A549 treated with RU486 at 1 μM for 4 hours (cell line): ENCODE measurements around the gene HRCT1. TPM values are rescaled to one million over a fixed set of nuclear protein-coding genes. Genes with fewer than 3 reads are reported as not detected.

Experiments
- total RNA-seq: library from RNA; stranded (reverse); fragments of 200-300 nt; extraction: Qiagen RNA extraction; gene quantifications from 5 replicates; pipeline ENCODE4 v1.2.3, GENCODE V29; 2022; ENCODE audit warnings: low read depth

The HRCT1 gene
- total RNA-seq, result 0.28 to 0.48 TPM (median 0.30 TPM) in 3 of 5 replicates, not detected in the others

DNA sequence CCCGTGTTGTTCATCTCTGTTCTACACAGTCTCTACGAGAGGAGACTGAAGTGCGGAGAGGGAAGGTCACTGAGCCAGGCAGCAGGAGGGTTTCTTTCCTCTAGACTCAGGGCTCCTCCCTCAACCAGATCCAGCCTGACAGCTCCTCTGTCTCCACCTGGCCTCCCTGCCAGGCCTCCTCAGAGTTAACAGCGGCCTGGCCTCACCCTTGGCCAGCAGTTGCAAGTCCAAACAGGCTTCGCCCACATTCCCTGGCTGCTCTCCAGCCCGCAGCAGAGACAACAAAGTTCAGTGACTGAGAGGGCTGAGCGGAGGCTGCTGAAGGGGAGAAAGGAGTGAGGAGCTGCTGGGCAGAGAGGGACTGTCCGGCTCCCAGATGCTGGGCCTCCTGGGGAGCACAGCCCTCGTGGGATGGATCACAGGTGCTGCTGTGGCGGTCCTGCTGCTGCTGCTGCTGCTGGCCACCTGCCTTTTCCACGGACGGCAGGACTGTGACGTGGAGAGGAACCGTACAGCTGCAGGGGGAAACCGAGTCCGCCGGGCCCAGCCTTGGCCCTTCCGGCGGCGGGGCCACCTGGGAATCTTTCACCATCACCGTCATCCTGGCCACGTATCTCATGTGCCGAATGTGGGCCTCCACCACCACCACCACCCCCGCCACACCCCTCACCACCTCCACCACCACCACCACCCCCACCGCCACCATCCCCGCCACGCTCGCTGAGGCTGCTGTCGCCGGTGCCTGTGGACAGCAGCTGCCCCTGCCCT, at the start of gene HRCT1:
HRCT1 (plus strand) TSS at position 291 of the 768 bp plus-strand sequence; CDS start at position 377, 86 bp downstream.

DNA sequence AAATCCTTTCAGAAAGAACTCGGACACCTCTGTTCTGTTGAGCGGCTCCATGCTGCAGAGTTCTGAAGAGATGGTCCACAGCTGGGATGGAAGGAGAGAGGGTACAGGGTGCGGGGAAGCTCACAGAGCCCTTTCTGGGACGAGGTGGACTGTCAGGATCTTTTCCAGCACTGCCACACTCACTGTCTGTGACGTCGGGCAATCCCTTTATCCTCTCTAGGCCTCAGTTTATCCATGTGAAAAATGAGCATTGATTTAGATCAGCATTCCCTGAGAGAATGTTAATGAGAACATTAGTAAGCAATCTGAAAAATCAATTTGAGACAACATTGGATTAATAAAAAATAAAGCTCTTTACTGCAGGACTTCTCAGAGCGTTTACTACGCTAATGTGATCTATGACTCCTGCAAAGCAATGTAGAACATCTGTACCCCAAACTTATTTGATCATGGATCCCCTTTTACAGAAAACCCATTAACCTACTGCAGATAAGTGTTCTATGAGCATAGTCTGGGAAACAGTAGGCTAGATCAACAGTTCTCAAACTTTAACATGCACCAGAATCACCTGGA, 35.6 kb upstream of the HRCT1 start, which contains the start of gene OR13J1:
OR13J1 (minus strand) TSS at position 51 of the 573 bp plus-strand sequence; CDS start at position 51, 0 bp downstream.

DNA sequence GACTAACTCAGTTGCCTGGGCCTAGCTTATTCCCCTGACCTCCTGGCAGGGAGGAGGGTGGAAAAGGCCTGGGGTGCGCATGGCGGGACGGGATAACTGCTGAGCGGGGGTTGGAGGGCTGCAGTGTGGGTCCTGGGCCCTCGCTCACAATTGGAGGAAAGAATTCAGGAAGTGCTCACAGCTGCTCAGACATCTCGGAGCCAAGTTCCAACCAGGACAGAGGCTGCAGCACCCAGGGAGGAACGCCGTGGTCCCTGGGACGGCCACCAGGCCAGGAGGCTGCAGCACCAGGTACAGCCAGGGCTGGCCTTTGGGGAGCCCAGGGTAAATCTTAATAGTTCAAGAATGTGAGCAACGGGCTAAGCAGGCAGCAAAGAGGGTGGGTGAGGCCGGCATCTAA, 3.3 kb downstream of the HRCT1 start, which contains the start of gene SPAAR:
SPAAR (plus strand) TSS at position 217 of the 400 bp plus-strand sequence. CDS start 974 bp downstream, outside the sequence.

Other genes with a start within 250 kb of the HRCT1 start
- 8.3 to 13.4 TPM (median 12.5 TPM) in 3 of 5 replicates, not detected in the others for gene RMRP, start 248.2 kb upstream of the HRCT1 start, total RNA-seq
- 20.4 to 28.0 TPM (median 23.9 TPM) in 5 replicates for gene CCDC107, start 247.9 kb upstream of the HRCT1 start, total RNA-seq
- gene ARHGEF39, start 241.0 kb upstream of the HRCT1 start, total RNA-seq, result 12.8 to 19.8 TPM (median 17.1 TPM) in 5 replicates
- 4.1 to 7.3 TPM (median 4.6 TPM) in 5 replicates for gene CA9, start 232.3 kb upstream of the HRCT1 start, total RNA-seq
- 613 to 691 TPM (median 662 TPM) in 5 replicates for gene TPM2, start 216.3 kb upstream of the HRCT1 start, total RNA-seq
- gene TLN1, start 174.0 kb upstream of the HRCT1 start, total RNA-seq, result 113 to 128 TPM (median 115 TPM) in 5 replicates
- gene CREB3, start 173.5 kb upstream of the HRCT1 start, total RNA-seq, result 55.7 to 63.8 TPM (median 58.4 TPM) in 5 replicates
- gene GBA2, start 157.0 kb upstream of the HRCT1 start, total RNA-seq, result 23.1 to 31.3 TPM (median 30.0 TPM) in 5 replicates
- gene RGP1, start 156.9 kb upstream of the HRCT1 start, total RNA-seq, result 11.2 to 15.6 TPM (median 14.7 TPM) in 5 replicates
- gene MSMP, start 151.9 kb upstream of the HRCT1 start, total RNA-seq, result 0.29 to 0.82 TPM (median 0.31 TPM) in 3 of 5 replicates, not detected in the others
- gene NPR2, start 114.6 kb upstream of the HRCT1 start, total RNA-seq, result 4.4 to 6.3 TPM (median 5.8 TPM) in 5 replicates
- gene SPAG8, start 93.9 kb upstream of the HRCT1 start, total RNA-seq, result 0.26 to 0.47 TPM (median 0.41 TPM) in 5 replicates
- 70.2 to 119 TPM (median 98.2 TPM) in 5 replicates for gene HINT2, start 91.2 kb upstream of the HRCT1 start, total RNA-seq
- not detected in 5 replicates for gene FAM221B, start 77.5 kb upstream of the HRCT1 start, total RNA-seq
- 2.1 to 4.7 TPM (median 3.0 TPM) in 5 replicates for gene TMEM8B, start 77.0 kb upstream of the HRCT1 start, total RNA-seq
- not detected in 5 replicates for gene OR13J1, start 35.8 kb upstream of the HRCT1 start, total RNA-seq
- gene SPAAR, start 3.3 kb downstream of the HRCT1 start, total RNA-seq, result not detected in 5 replicates
- not detected in 5 replicates for gene OR2S2, start 52.0 kb downstream of the HRCT1 start, total RNA-seq
- gene RECK, start 130.7 kb downstream of the HRCT1 start, total RNA-seq, result 3.9 to 6.1 TPM (median 6.0 TPM) in 5 replicates
- gene GLIPR2, start 230.5 kb downstream of the HRCT1 start, total RNA-seq, result 7.7 to 10.4 TPM (median 8.7 TPM) in 5 replicates